ENCODE data around the gene CAPN8.

GRCh38 chr1:223496883-223497282 is 168.6 kb downstream of the CAPN8 start:
- TF ChIP-seq POLR2A (IDR thresholded peaks at IDR 0.05), result no peak
- no peak for TF ChIP-seq CTCF (IDR thresholded peaks at IDR 0.05)
- TF ChIP-seq POLR2AphosphoS5 (IDR thresholded peaks at IDR 0.05; ENCODE audit: insufficient read depth in 1 of 2, low read depth in 1 of 2), result no peak
